SK-N-SH (cell line): ENCODE measurements around the gene ARAP2. TPM values are rescaled to one million over a fixed set of nuclear protein-coding genes. Genes with fewer than 3 reads are reported as not detected.

Experiments used
- CTCF ChIA-PET: fragments of 300-600, 350-600 bp; formaldehyde crosslinking; extraction: SDS; loops from one replicate; lab custom pipeline; 2021; lab: Yijun Ruan, JAX
- POLR2A ChIA-PET: fragments of 350-600 bp; sonication (Branson Sonifier 250); formaldehyde crosslinking; extraction: SDS; loops from one replicate; lab custom pipeline; 2020; ENCODE audit warnings: antibody characterized with exemption, inconsistent platforms; lab: Yijun Ruan, JAX
- DNase-seq: peaks from one replicate; pipeline ENCODE4 v3.0.0; 2012
- H2AFZ ChIP-seq: fragments of 200-600 bp; sonication (generic); 2 replicates; pipeline ENCODE4 v1.8.1; 2016; ENCODE audit warnings: antibody characterized with exemption, mild to moderate bottlenecking, low read depth
- H3F3A ChIP-seq: fragments of 200-600 bp; sonication (generic); replicated peaks from 2 replicates; pipeline ENCODE3; 2016; ENCODE audit warnings: antibody characterized with exemption, mild to moderate bottlenecking; ENCODE audit not compliant: insufficient read depth
- H3K27ac ChIP-seq, 2 experiments: fragments of 200-500 bp in 1 of 2; fragments of 200-600 bp in 1 of 2; sonication (Bioruptor generic) in 1 of 2; sonication (generic), shearing (Covaris generic) in 1 of 2; 2 replicates each; pipeline versions ENCODE4 v1.5.1 to v1.6.1; 2014 to 2016; ENCODE audit warnings: low read depth in 2 of 2, inconsistent platforms in 1 of 2, low read length in 1 of 2, mild to moderate bottlenecking in 1 of 2, mixed read lengths in 1 of 2
- H3K27me3 ChIP-seq: fragments of 200-600 bp; sonication (generic), shearing (Covaris generic); 2 replicates; pipeline ENCODE4 v1.6.1; 2016; ENCODE audit warnings: mixed run types; ENCODE audit not compliant: insufficient read depth
- H3K36me3 ChIP-seq, 2 experiments: fragments of 200-500 bp in 1 of 2; fragments of 200-600 bp in 1 of 2; sonication (Bioruptor generic) in 1 of 2; sonication (generic) in 1 of 2; replicated peaks in 1 of 2; 2 replicates each; pipeline versions ENCODE3 to v1.5.1; 2014 to 2016; ENCODE audit warnings: low read length in 1 of 2, mild to moderate bottlenecking in 1 of 2; ENCODE audit not compliant: insufficient read depth in 2 of 2, control insufficient read depth in 1 of 2
- H3K4me1 ChIP-seq, 2 experiments: fragments of 200-500 bp in 1 of 2; fragments of 200-600 bp in 1 of 2; sonication (Bioruptor generic) in 1 of 2; sonication (generic), shearing (Covaris generic) in 1 of 2; 2 replicates each; pipeline versions ENCODE4 v1.5.1 to v1.6.1; 2014 to 2016; ENCODE audit warnings: low read depth in 1 of 2, low read length in 1 of 2, mixed run types in 1 of 2; ENCODE audit not compliant: insufficient read depth in 2 of 2, control insufficient read depth in 1 of 2
- H3K4me2 ChIP-seq: fragments of 200-600 bp; sonication (generic), shearing (Covaris generic); 2 replicates; pipeline ENCODE4 v1.6.1; 2017; ENCODE audit warnings: mixed run types
- H3K4me3 ChIP-seq, 2 experiments: fragments of 200-500 bp in 1 of 2; fragments of 200-600 bp in 1 of 2; sonication (Bioruptor generic) in 1 of 2; sonication (generic), shearing (Covaris generic) in 1 of 2; 2 replicates each; pipeline versions ENCODE4 v1.5.1 to v1.8.1; 2014 to 2016; ENCODE audit warnings: low read depth in 2 of 2, inconsistent platforms in 1 of 2, low read length in 1 of 2, mild to moderate bottlenecking in 1 of 2, mixed read lengths in 1 of 2, moderate library complexity in 1 of 2
- H3K79me2 ChIP-seq: fragments of 200-600 bp; sonication (generic); 2 replicates; pipeline ENCODE4 v1.8.1; 2017; ENCODE audit warnings: mild to moderate bottlenecking; ENCODE audit not compliant: insufficient read depth
- H3K9ac ChIP-seq: fragments of 200-600 bp; sonication (generic); 2 replicates; pipeline ENCODE4 v1.6.1; 2017; ENCODE audit warnings: mixed run types
- H3K9me2 ChIP-seq: fragments of 200-600 bp; sonication (generic); 2 replicates; pipeline ENCODE4 v1.6.1; 2017; ENCODE audit warnings: mixed run types
- H3K9me3 ChIP-seq: fragments of 200-600 bp; sonication (generic); 2 replicates; pipeline ENCODE4 v1.6.1; 2017; ENCODE audit warnings: mixed run types, mild to moderate bottlenecking, moderate library complexity
- H4K20me1 ChIP-seq: fragments of 200-600 bp; sonication (generic); 2 replicates; pipeline ENCODE4 v1.6.1; 2017; ENCODE audit warnings: mild to moderate bottlenecking, mixed run types; ENCODE audit not compliant: insufficient read depth
- EZH2phosphoT487 ChIP-seq: fragments of 200-600 bp; sonication (generic); IDR thresholded peaks from 2 replicates; pipeline ENCODE4 v1.6.1; 2017; ENCODE audit warnings: low read depth, mixed run types, mild to moderate bottlenecking, antibody characterized with exemption, moderate library complexity, borderline replicate concordance
- GABPA ChIP-seq: IDR thresholded peaks from 2 replicates; pipeline ENCODE4 v1.4.0; 2012; ENCODE audit warnings: low read depth, mild to moderate bottlenecking
- POLR2AphosphoS5 ChIP-seq: IDR thresholded peaks from 2 replicates; pipeline ENCODE4 v1.6.1; 2012; ENCODE audit warnings: low read depth, low read length
- RCOR1 ChIP-seq: fragments of 150-350 bp; IDR thresholded peaks from 2 replicates; pipeline ENCODE4 v1.6.1; 2017; ENCODE audit warnings: antibody characterized with exemption, low read length
- RFX5 ChIP-seq: IDR thresholded peaks from 2 replicates; pipeline ENCODE4 v1.6.1; 2012; ENCODE audit warnings: mild to moderate bottlenecking, improper control_type of control experiment, low read length
- RXRA ChIP-seq: IDR thresholded peaks from 2 replicates; pipeline ENCODE4 v1.4.0; 2012; ENCODE audit warnings: low read depth, mild to moderate bottlenecking, borderline replicate concordance
- SIN3A ChIP-seq: IDR thresholded peaks from 2 replicates; pipeline ENCODE4 v1.6.1; 2012; ENCODE audit warnings: low read depth, mild to moderate bottlenecking, low read length, moderate library complexity, borderline replicate concordance
- SMC3 ChIP-seq: IDR thresholded peaks from 2 replicates; pipeline ENCODE4 v1.6.1; 2012; ENCODE audit warnings: low read depth, low read length, improper control_type of control experiment
- TCF12 ChIP-seq: IDR thresholded peaks from 2 replicates; pipeline ENCODE4 v1.4.0; 2012
- TEAD4 ChIP-seq: IDR thresholded peaks from 2 replicates; pipeline ENCODE4 v1.4.0; 2012; ENCODE audit warnings: mild to moderate bottlenecking, borderline replicate concordance; ENCODE audit not compliant: insufficient read depth
- YY1 ChIP-seq: IDR thresholded peaks from 2 replicates; pipeline ENCODE4 v1.4.0; 2012; ENCODE audit warnings: low read depth, mild to moderate bottlenecking
- polyA plus RNA-seq, 3 experiments: library from polyadenylated mRNA; depleted of rRNA; stranded (reverse); fragments of >200 nt; gene quantifications; 2 replicates each; pipeline ENCODE4 v1.2.3, GENCODE V29; 2012
- TF ChIP-seq, protein P1 (sequence below): IDR thresholded peaks from 2 replicates; pipeline ENCODE4 v1.6.1; 2012; ENCODE audit warnings: mild to moderate bottlenecking, low read depth, low read length, moderate library complexity
- TF ChIP-seq, protein P2 (sequence below): IDR thresholded peaks from 2 replicates; pipeline ENCODE4 v1.4.0; 2012; ENCODE audit warnings: low read depth, borderline replicate concordance
- TF ChIP-seq, protein P3 (sequence below): IDR thresholded peaks from 2 replicates; pipeline ENCODE4 v1.4.0; 2012; ENCODE audit warnings: low read depth, borderline replicate concordance
- TF ChIP-seq, protein P4 (sequence below): IDR thresholded peaks from 2 replicates; pipeline ENCODE4; 2012

Gene ARAP2
- polyA plus RNA-seq, 1 of the 3 experiments (the other 2 are of a cell fraction): not detected

DNA sequence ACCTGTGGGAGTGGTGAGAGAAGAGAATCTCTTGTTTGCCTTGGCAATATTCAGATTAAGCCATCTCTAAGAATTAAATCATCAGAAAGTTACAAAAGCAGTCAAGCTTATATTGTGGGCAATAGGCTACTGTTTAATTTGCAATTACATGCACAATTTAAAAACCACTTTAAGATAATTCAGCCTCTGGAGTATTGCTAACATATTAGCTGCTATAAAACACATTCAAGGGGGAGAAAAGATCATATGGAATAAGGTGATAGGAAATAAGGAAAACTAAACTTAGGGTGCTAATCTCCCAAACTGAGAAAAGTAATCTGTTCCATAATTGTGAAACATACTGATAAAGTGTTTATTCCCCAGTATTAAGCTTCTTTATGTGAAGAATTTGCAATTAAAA is 103.9 kb downstream of the ARAP2 start:
- Histone ChIP-seq H3K36me3 (no peaks in the 10 kb centered on the region), H3K9me3 (no peaks in the 10 kb centered on the region), H3K27me3 (no peaks in the 10 kb centered on the region), H2AFZ (no peak overlapping the region), H4K20me1 (no peaks in the 10 kb centered on the region), H3K27ac (no peak overlapping the region), H3K4me3 (no peak overlapping the region), H3K4me2 (no peak overlapping the region), H3K9ac (no peak overlapping the region), H3F3A (no peaks in the 10 kb centered on the region), H3K79me2 (no peaks in the 10 kb centered on the region), H3K4me1 (no peaks in the 10 kb centered on the region), H3K9me2 (peaks cover 3% of the 10 kb centered on the region; the same call in 1 of the 2 replicates)
- TF ChIP-seq RFX5 (no peak), TCF12 (no peak), RXRA (no peak), TEAD4 (no peak), RCOR1 (no peak)
- TF ChIP-seq, protein P1, sequence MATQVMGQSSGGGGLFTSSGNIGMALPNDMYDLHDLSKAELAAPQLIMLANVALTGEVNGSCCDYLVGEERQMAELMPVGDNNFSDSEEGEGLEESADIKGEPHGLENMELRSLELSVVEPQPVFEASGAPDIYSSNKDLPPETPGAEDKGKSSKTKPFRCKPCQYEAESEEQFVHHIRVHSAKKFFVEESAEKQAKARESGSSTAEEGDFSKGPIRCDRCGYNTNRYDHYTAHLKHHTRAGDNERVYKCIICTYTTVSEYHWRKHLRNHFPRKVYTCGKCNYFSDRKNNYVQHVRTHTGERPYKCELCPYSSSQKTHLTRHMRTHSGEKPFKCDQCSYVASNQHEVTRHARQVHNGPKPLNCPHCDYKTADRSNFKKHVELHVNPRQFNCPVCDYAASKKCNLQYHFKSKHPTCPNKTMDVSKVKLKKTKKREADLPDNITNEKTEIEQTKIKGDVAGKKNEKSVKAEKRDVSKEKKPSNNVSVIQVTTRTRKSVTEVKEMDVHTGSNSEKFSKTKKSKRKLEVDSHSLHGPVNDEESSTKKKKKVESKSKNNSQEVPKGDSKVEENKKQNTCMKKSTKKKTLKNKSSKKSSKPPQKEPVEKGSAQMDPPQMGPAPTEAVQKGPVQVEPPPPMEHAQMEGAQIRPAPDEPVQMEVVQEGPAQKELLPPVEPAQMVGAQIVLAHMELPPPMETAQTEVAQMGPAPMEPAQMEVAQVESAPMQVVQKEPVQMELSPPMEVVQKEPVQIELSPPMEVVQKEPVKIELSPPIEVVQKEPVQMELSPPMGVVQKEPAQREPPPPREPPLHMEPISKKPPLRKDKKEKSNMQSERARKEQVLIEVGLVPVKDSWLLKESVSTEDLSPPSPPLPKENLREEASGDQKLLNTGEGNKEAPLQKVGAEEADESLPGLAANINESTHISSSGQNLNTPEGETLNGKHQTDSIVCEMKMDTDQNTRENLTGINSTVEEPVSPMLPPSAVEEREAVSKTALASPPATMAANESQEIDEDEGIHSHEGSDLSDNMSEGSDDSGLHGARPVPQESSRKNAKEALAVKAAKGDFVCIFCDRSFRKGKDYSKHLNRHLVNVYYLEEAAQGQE: no peak
- TF ChIP-seq, protein P2, sequence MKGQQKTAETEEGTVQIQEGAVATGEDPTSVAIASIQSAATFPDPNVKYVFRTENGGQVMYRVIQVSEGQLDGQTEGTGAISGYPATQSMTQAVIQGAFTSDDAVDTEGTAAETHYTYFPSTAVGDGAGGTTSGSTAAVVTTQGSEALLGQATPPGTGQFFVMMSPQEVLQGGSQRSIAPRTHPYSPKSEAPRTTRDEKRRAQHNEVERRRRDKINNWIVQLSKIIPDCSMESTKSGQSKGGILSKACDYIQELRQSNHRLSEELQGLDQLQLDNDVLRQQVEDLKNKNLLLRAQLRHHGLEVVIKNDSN: no peak
- CTCF ChIA-PET: no interaction called here
- POLR2A ChIA-PET: no interaction called here
- no peak for DNase-seq

DNA sequence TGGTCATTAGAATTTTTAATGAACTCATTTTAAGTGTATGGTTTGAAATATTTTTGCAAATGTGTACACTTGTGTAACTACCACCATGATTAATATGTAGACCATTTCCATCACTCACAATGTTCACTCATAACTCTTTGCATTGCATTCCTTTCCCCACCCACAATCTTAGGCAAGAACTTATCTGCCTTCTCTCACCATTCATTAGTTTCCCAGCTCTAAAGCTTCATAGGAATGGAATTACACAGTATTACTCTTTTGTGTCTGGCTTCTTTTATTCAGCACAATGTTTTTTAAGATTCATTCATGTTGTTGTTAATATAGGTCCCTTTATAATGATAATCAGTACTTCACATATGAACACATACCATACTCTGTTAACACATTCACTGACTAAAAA is 106.1 kb downstream of the ARAP2 start:
- Histone ChIP-seq H3K9me3 (no peaks in the 10 kb centered on the region), H3K9me2 (peaks cover 3% of the 10 kb centered on the region; the same call in 1 of the 2 replicates), H3K4me3 (no peak overlapping the region)
- DNase-seq: no peak
- CTCF ChIA-PET: no interaction called here
- no peak for TF ChIP-seq EZH2phosphoT487
- TF ChIP-seq GABPA: no peak
- no peak for TF ChIP-seq SMC3
- no peak for TF ChIP-seq SIN3A
- no peak for TF ChIP-seq YY1
- TF ChIP-seq, protein P3, sequence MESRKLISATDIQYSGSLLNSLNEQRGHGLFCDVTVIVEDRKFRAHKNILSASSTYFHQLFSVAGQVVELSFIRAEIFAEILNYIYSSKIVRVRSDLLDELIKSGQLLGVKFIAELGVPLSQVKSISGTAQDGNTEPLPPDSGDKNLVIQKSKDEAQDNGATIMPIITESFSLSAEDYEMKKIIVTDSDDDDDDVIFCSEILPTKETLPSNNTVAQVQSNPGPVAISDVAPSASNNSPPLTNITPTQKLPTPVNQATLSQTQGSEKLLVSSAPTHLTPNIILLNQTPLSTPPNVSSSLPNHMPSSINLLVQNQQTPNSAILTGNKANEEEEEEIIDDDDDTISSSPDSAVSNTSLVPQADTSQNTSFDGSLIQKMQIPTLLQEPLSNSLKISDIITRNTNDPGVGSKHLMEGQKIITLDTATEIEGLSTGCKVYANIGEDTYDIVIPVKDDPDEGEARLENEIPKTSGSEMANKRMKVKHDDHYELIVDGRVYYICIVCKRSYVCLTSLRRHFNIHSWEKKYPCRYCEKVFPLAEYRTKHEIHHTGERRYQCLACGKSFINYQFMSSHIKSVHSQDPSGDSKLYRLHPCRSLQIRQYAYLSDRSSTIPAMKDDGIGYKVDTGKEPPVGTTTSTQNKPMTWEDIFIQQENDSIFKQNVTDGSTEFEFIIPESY: no peak
- no peak for TF ChIP-seq POLR2AphosphoS5
- TF ChIP-seq, protein P4, sequence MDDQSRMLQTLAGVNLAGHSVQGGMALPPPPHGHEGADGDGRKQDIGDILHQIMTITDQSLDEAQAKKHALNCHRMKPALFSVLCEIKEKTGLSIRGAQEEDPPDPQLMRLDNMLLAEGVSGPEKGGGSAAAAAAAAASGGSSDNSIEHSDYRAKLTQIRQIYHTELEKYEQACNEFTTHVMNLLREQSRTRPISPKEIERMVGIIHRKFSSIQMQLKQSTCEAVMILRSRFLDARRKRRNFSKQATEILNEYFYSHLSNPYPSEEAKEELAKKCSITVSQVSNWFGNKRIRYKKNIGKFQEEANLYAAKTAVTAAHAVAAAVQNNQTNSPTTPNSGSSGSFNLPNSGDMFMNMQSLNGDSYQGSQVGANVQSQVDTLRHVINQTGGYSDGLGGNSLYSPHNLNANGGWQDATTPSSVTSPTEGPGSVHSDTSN: no peak
- TF ChIP-seq, all 33 proteins: peak for 0
- Histone ChIP-seq H3F3A (no peaks in the 10 kb centered on the region), H3K4me1 (no peaks in the 10 kb centered on the region), H3K27me3 (no peaks in the 10 kb centered on the region), H3K9ac (no peak overlapping the region), H3K4me2 (no peak overlapping the region), H4K20me1 (no peaks in the 10 kb centered on the region), H3K36me3 (no peaks in the 10 kb centered on the region), H3K79me2 (no peaks in the 10 kb centered on the region), H3K27ac (no peak overlapping the region), H2AFZ (no peak overlapping the region)
- POLR2A ChIA-PET: no interaction called here
